ENCODE results near the gene CABP4. TPM values are rescaled to one million over a fixed set of nuclear protein-coding genes. Genes with fewer than 3 reads are reported as not detected.

The CABP4 gene
- total and polyA plus RNA-seq, 10 of the 15 experiments (the other 5 are each of a cell fraction or from before 2014, with no cell fraction given), result 0.04 to 0.41 (median 0.14) TPM; not detected in 2

GRCh38 chr11:67484847-67485311, 29.7 kb downstream of the CABP4 start (continued):
- TF ChIP-seq NR2F1 (conservative IDR thresholded peaks at IDR 0.05) (peak; percentile 85), RAD21 (IDR thresholded peaks at IDR 0.05; ENCODE audit: insufficient read depth, low read depth, low read length) (peak; percentile 4; the same call in 1 of the 2 replicates), SP1 (IDR thresholded peaks at IDR 0.05; ENCODE audit: low read depth, low read length) (peak; percentile 35), SIN3A (IDR thresholded peaks at IDR 0.05; ENCODE audit: low read depth, low read length) (peak; percentile 83), POU2F2 (IDR thresholded peaks at IDR 0.05; ENCODE audit: borderline replicate concordance, low read depth, low read length) (peak; percentile 52; the same call in 1 of the 3 replicates), CHD1 (IDR thresholded peaks at IDR 0.05; ENCODE audit: low read depth, low read length) (0 out of 2 replicates have a peak, but pooled peaks have one; percentile 62), POLR2AphosphoS5 (IDR thresholded peaks at IDR 0.05; ENCODE audit: low read length) (peak; percentile 68; the same call in 1 of the 2 replicates), HDGF (IDR thresholded peaks at IDR 0.05) (peak; percentile 81; the same call in 1 of the 2 replicates), CBX3 (IDR thresholded peaks at IDR 0.05; ENCODE audit: borderline replicate concordance, low read depth) (no peak), ATF7 (IDR thresholded peaks at IDR 0.05; ENCODE audit: low read depth) (peak; percentile 75), SPI1 (IDR thresholded peaks at IDR 0.05; ENCODE audit: borderline replicate concordance, insufficient read depth, low read depth, low read length) (peak; percentile 39; the same call in 1 of the 2 replicates), GATAD2B (conservative IDR thresholded peaks at IDR 0.05; ENCODE audit: low read depth) (peak; percentile 63; the same call in 1 of the 2 replicates), EGR1 (IDR thresholded peaks at IDR 0.05; ENCODE audit: borderline replicate concordance in 1 of 2, low read depth in 2 of 2, low read length in 2 of 2) (peak in 1 of 2 experiments; percentile 23; a peak in 1 of 3 replicates), MEF2A (IDR thresholded peaks at IDR 0.05; ENCODE audit: insufficient read depth, low read depth, low read length) (no peak), DPF2 (IDR thresholded peaks at IDR 0.05) (peak; percentile 42; the same call in 1 of the 2 replicates), CHD2 (IDR thresholded peaks at IDR 0.05; ENCODE audit: borderline replicate concordance, low read depth, low read length) (peak; percentile 81), NBN (IDR thresholded peaks at IDR 0.05) (peak; percentile 88)

All from GM12878 (cell line).